Occipital lobe (tissue), 2 donors: ENCODE data around the gene C4B. TPM values are rescaled to one million over a fixed set of nuclear protein-coding genes. Genes with fewer than 3 reads are reported as not detected.
"Not testable (repeated sequence)": the region's sequence is repeated elsewhere in the genome, so short reads cannot be mapped to it uniquely, and the experiment has no call there.

Experiments used
- DNase-seq: peaks from one replicate; lab custom pipeline; 2025; lab: John Stamatoyannopoulos, UW
- total RNA-seq: library from RNA; depleted of rRNA; stranded (reverse); fragments of >200 nt; gene quantifications from one replicate; pipeline ENCODE4 v1.2.3, GENCODE V29; 2014

C4B gene
- total RNA-seq = 9.2 TPM

GRCh38 chr6:32014547-32014946 is at the start of gene C4B:
Gene C4B, plus strand, starts transcription at chr6:32014795. Its CDS starts 51 bp downstream, at chr6:32014846.
- DNase-seq = not testable (repeated sequence)

GRCh38 chr6:31965700-31966099 is 48.9 kb upstream of the C4B start:
- DNase-seq = no peak

- no peak for DNase-seq
Measured at GRCh38 chr6:31966506-31966905, 48.1 kb upstream of the C4B start.

GRCh38 chr6:31966997-31967925 is 47.3 kb upstream of the C4B start:
- no peak for DNase-seq

GRCh38 chr6:31967926-31968320 is 46.7 kb upstream of the C4B start:
- DNase-seq = no peak

GRCh38 chr6:31968326-31968725 is 46.3 kb upstream of the C4B start:
- no peak for DNase-seq

GRCh38 chr6:31968791-31969711 is 45.5 kb upstream of the C4B start:
- DNase-seq = no peak

GRCh38 chr6:31969712-31970603 is 44.6 kb upstream of the C4B start:
- no peak for DNase-seq

GRCh38 chr6:31970604-31971271 is 43.9 kb upstream of the C4B start:
- DNase-seq = no peak

GRCh38 chr6:31971279-31971992 is 43.2 kb upstream of the C4B start:
- DNase-seq = no peak

GRCh38 chr6:31971993-31972708 is 42.4 kb upstream of the C4B start, which contains the start of gene DXO:
Gene DXO, minus strand, starts transcription at chr6:31972138. Its CDS starts 463 bp downstream, at chr6:31971675.
- peak; percentile 94 for DNase-seq

- no peak for DNase-seq
Measured at GRCh38 chr6:31972709-31973350, 41.8 kb upstream of the C4B start.

- DNase-seq = not testable (repeated sequence)
Measured at GRCh38 chr6:31976065-31976464, 38.5 kb upstream of the C4B start.

- no peak for DNase-seq
Measured at GRCh38 chr6:31977816-31978431, 36.7 kb upstream of the C4B start.

GRCh38 chr6:31978831-31979230 is 35.8 kb upstream of the C4B start:
- no peak for DNase-seq

- no peak for DNase-seq
Measured at GRCh38 chr6:31979238-31979898, 35.2 kb upstream of the C4B start.

GRCh38 chr6:31980195-31980876 is 34.3 kb upstream of the C4B start:
- not testable (repeated sequence) for DNase-seq
